ENCODE measurements around the gene PDZRN3. TPM values are rescaled to one million over a fixed set of nuclear protein-coding genes. Genes with fewer than 3 reads are reported as not detected.
A peak's percentile ranks its signal among the peaks of the same experiment; 100 is the strongest.

The PDZRN3 gene
- total and polyA plus RNA-seq, 4 donors: 0.69 to 1.8 (median 0.92) TPM

DNA sequence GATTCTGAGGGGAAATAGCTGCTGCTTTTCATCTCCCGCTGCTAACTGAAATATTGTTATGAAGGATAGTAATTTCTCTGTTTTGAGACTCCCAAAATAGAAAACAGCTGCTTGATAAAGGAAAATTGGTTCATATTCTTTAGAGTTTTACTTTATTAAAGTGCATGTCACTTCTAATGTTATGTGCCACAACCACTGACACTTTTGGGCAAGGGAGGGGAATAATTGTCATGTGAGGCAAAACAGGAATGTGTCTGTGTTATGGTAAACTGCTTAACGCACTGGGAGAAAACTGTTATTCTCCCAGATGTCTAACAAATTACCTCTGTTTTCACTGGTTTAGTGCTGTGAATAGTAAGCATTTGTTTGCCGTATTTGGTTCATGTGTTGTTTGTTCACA lies 201.6 kb downstream of the PDZRN3 start:
- no peak overlapping the region for H3K27ac ChIP-seq (ENCODE audit: low read depth in 1 of 2, low read length in 2 of 2)
- no peaks in the 10 kb centered on the region for H3K27me3 ChIP-seq (ENCODE audit: control insufficient read depth in 4 of 4, insufficient read depth in 4 of 4, low read length in 3 of 4)
- no peaks in the 10 kb centered on the region for H3K4me1 ChIP-seq (ENCODE audit: control insufficient read depth in 4 of 4, insufficient read depth in 4 of 4, low read length in 3 of 4)
- DNase-seq (ENCODE audit: low spot score): no peak
- TF ChIP-seq, protein P1, sequence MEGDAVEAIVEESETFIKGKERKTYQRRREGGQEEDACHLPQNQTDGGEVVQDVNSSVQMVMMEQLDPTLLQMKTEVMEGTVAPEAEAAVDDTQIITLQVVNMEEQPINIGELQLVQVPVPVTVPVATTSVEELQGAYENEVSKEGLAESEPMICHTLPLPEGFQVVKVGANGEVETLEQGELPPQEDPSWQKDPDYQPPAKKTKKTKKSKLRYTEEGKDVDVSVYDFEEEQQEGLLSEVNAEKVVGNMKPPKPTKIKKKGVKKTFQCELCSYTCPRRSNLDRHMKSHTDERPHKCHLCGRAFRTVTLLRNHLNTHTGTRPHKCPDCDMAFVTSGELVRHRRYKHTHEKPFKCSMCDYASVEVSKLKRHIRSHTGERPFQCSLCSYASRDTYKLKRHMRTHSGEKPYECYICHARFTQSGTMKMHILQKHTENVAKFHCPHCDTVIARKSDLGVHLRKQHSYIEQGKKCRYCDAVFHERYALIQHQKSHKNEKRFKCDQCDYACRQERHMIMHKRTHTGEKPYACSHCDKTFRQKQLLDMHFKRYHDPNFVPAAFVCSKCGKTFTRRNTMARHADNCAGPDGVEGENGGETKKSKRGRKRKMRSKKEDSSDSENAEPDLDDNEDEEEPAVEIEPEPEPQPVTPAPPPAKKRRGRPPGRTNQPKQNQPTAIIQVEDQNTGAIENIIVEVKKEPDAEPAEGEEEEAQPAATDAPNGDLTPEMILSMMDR (IDR thresholded peaks at IDR 0.05; ENCODE audit: low read depth, low read length, missing input control): no peak
- TF ChIP-seq GABPA (IDR thresholded peaks at IDR 0.05 in 1 of 2, conservative IDR thresholded peaks at IDR 0.05 in 1 of 2): no peak
- no peak for TF ChIP-seq FOXA2 (IDR thresholded peaks at IDR 0.05)
- no peak for TF ChIP-seq TAF1 (conservative IDR thresholded peaks at IDR 0.05)
- TF ChIP-seq, protein P2, sequence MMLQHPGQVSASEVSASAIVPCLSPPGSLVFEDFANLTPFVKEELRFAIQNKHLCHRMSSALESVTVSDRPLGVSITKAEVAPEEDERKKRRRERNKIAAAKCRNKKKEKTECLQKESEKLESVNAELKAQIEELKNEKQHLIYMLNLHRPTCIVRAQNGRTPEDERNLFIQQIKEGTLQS (IDR thresholded peaks at IDR 0.05): no peak
- no peak for TF ChIP-seq RAD21 (IDR thresholded peaks at IDR 0.05)
- no peak for TF ChIP-seq RXRA (IDR thresholded peaks at IDR 0.05)
- TF ChIP-seq EGR1 (IDR thresholded peaks at IDR 0.05; ENCODE audit: low read depth in 2 of 2): no peak
- no peak for TF ChIP-seq SP1 (IDR thresholded peaks at IDR 0.05)
- no peak for TF ChIP-seq FOXA1 (IDR thresholded peaks at IDR 0.05)
- TF ChIP-seq JUND (IDR thresholded peaks at IDR 0.05): no peak
- TF ChIP-seq, protein P3, sequence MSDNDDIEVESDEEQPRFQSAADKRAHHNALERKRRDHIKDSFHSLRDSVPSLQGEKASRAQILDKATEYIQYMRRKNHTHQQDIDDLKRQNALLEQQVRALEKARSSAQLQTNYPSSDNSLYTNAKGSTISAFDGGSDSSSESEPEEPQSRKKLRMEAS (IDR thresholded peaks at IDR 0.05): no peak
- no peak for TF ChIP-seq HNF4A (conservative IDR thresholded peaks at IDR 0.05)
- no peak for TF ChIP-seq YY1 (IDR thresholded peaks at IDR 0.05)
- no peaks in the 10 kb centered on the region for H3K36me3 ChIP-seq (ENCODE audit: control insufficient read depth in 4 of 4, insufficient read depth in 3 of 4, low read depth in 1 of 4, low read length in 3 of 4)
- H3K9ac ChIP-seq (ENCODE audit: low read depth in 1 of 2, low read length in 2 of 2): no peak overlapping the region
- no peak overlapping the region for H3K4me3 ChIP-seq (ENCODE audit: low read depth in 1 of 3, low read length in 3 of 3)
- WGBS: 82% methylated on average over 3 of the region's 3 CpGs
- H3K9me3 ChIP-seq (ENCODE audit: control insufficient read depth in 4 of 4, low read length in 3 of 4): peaks cover 0 to 4% (median 1%) of the 10 kb centered on the region in 4 donors

DNA sequence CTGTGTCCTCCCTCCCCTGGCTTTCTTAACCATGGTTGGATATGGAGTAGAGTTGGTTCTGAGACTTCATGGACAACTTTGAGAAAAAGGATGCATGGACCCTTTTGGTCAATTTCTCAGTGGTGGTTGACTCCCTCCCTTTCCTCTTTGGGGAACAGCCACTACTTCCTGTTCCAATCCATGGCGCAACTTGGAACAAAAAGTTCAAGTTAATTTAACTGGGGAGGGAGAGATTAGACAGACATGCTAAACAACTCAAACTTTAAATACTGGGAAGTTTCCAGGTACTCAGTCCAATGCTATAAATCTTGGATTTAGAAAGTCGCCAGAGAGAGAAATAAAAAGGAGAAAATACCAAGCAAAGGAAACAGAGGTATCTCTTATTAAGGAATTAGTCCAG lies 202.2 kb downstream of the PDZRN3 start:
- Histone ChIP-seq H3K27me3 (ENCODE audit: control insufficient read depth in 4 of 4, insufficient read depth in 4 of 4, low read length in 3 of 4) (no peaks in the 10 kb centered on the region), H3K4me3 (ENCODE audit: low read depth in 1 of 3, low read length in 3 of 3) (no peak overlapping the region), H3K36me3 (ENCODE audit: control insufficient read depth in 4 of 4, insufficient read depth in 3 of 4, low read depth in 1 of 4, low read length in 3 of 4) (no peaks in the 10 kb centered on the region), H3K27ac (ENCODE audit: low read depth in 1 of 2, low read length in 2 of 2) (no peak overlapping the region), H3K4me1 (ENCODE audit: control insufficient read depth in 4 of 4, insufficient read depth in 4 of 4, low read length in 3 of 4) (no peaks in the 10 kb centered on the region), H3K9me3 (ENCODE audit: control insufficient read depth in 4 of 4, low read length in 3 of 4) (peaks cover 0 to 4% (median 1%) of the 10 kb centered on the region in 4 donors), H3K9ac (ENCODE audit: low read depth in 1 of 2, low read length in 2 of 2) (no peak overlapping the region)
- peak; percentile 26 for TF ChIP-seq NR2F2 (IDR thresholded peaks at IDR 0.05)
- no peak for TF ChIP-seq JUND (IDR thresholded peaks at IDR 0.05)
- no peak for DNase-seq (ENCODE audit: low spot score)
- 66% methylated on average over 2 of the region's 2 CpGs for WGBS

DNA sequence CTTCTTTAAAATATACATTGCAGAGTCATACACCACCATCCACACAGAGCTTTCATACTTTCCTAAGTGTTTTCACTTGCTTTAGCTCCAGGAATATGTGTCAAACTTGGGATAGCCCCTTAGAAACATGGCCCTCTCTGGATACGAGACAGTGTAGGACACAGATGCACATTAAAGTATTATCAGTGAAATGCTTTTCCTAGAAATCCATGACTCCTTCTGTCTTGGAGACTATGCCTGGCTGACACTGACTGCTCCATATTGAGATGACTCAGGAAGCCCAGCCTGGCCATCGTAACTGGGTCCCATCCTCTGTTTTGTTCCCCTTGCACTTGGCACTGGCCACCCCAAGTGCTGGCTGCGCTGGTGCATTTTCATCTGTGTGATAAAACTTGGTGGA lies 204.8 kb downstream of the PDZRN3 start:
- Histone ChIP-seq H3K9me3 (ENCODE audit: control insufficient read depth in 4 of 4, low read length in 3 of 4) (peaks cover 0 to 6% (median 1%) of the 10 kb centered on the region in 4 donors), H3K4me1 (ENCODE audit: control insufficient read depth in 4 of 4, insufficient read depth in 4 of 4, low read length in 3 of 4) (no peaks in the 10 kb centered on the region), H3K36me3 (ENCODE audit: control insufficient read depth in 4 of 4, insufficient read depth in 3 of 4, low read depth in 1 of 4, low read length in 3 of 4) (no peaks in the 10 kb centered on the region), H3K27me3 (ENCODE audit: control insufficient read depth in 4 of 4, insufficient read depth in 4 of 4, low read length in 3 of 4) (peaks cover 0 to 6% (median 0%) of the 10 kb centered on the region in 4 donors), H3K4me3 (ENCODE audit: low read depth in 1 of 3, low read length in 3 of 3) (no peak overlapping the region), H3K27ac (ENCODE audit: low read depth in 1 of 2, low read length in 2 of 2) (no peak overlapping the region), H3K9ac (ENCODE audit: low read depth in 1 of 2, low read length in 2 of 2) (no peak overlapping the region)
- 84% methylated on average over 3 of the region's 3 CpGs for WGBS
- no peak for DNase-seq (ENCODE audit: low spot score)
- TF ChIP-seq HNF4A (conservative IDR thresholded peaks at IDR 0.05) (no peak), RAD21 (IDR thresholded peaks at IDR 0.05) (no peak), NR2F2 (IDR thresholded peaks at IDR 0.05) (no peak), FOXA1 (IDR thresholded peaks at IDR 0.05) (no peak), JUND (IDR thresholded peaks at IDR 0.05) (no peak), TAF1 (conservative IDR thresholded peaks at IDR 0.05) (no peak)
- TF ChIP-seq, protein P4, sequence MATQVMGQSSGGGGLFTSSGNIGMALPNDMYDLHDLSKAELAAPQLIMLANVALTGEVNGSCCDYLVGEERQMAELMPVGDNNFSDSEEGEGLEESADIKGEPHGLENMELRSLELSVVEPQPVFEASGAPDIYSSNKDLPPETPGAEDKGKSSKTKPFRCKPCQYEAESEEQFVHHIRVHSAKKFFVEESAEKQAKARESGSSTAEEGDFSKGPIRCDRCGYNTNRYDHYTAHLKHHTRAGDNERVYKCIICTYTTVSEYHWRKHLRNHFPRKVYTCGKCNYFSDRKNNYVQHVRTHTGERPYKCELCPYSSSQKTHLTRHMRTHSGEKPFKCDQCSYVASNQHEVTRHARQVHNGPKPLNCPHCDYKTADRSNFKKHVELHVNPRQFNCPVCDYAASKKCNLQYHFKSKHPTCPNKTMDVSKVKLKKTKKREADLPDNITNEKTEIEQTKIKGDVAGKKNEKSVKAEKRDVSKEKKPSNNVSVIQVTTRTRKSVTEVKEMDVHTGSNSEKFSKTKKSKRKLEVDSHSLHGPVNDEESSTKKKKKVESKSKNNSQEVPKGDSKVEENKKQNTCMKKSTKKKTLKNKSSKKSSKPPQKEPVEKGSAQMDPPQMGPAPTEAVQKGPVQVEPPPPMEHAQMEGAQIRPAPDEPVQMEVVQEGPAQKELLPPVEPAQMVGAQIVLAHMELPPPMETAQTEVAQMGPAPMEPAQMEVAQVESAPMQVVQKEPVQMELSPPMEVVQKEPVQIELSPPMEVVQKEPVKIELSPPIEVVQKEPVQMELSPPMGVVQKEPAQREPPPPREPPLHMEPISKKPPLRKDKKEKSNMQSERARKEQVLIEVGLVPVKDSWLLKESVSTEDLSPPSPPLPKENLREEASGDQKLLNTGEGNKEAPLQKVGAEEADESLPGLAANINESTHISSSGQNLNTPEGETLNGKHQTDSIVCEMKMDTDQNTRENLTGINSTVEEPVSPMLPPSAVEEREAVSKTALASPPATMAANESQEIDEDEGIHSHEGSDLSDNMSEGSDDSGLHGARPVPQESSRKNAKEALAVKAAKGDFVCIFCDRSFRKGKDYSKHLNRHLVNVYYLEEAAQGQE (IDR thresholded peaks at IDR 0.05): no peak
- TF ChIP-seq, protein P1 (IDR thresholded peaks at IDR 0.05; ENCODE audit: low read depth, low read length, missing input control): no peak
- TF ChIP-seq, protein P5, sequence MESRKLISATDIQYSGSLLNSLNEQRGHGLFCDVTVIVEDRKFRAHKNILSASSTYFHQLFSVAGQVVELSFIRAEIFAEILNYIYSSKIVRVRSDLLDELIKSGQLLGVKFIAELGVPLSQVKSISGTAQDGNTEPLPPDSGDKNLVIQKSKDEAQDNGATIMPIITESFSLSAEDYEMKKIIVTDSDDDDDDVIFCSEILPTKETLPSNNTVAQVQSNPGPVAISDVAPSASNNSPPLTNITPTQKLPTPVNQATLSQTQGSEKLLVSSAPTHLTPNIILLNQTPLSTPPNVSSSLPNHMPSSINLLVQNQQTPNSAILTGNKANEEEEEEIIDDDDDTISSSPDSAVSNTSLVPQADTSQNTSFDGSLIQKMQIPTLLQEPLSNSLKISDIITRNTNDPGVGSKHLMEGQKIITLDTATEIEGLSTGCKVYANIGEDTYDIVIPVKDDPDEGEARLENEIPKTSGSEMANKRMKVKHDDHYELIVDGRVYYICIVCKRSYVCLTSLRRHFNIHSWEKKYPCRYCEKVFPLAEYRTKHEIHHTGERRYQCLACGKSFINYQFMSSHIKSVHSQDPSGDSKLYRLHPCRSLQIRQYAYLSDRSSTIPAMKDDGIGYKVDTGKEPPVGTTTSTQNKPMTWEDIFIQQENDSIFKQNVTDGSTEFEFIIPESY (IDR thresholded peaks at IDR 0.05): no peak
- TF ChIP-seq, protein P3 (IDR thresholded peaks at IDR 0.05): no peak
